Renal cortex interstitium (tissue), 11 donors: ENCODE measurements around the gene PHLDA3. TPM values are rescaled to one million over a fixed set of nuclear protein-coding genes. Genes with fewer than 3 reads are reported as not detected.

Experiments used
- DNase-seq, 11 donors: peaks; one replicate each; pipeline ENCODE4 v3.0.0-alpha.2; 2013; ENCODE audit warnings: low read depth in 9 of 11, low spot score in 4 of 11; ENCODE audit errors: extremely low read depth in 1 of 11
- polyA plus RNA-seq, 3 donors: library from polyadenylated mRNA; unstranded; fragments of 120-200 nt; gene quantifications; one replicate each; pipeline ENCODE4 v1.2.1, GENCODE V29; 2013; ENCODE audit not compliant: insufficient read length in 3 of 3

The PHLDA3 gene
- polyA plus RNA-seq, 3 donors = 8.3 to 15.4 (median 11.7) TPM

DNA sequence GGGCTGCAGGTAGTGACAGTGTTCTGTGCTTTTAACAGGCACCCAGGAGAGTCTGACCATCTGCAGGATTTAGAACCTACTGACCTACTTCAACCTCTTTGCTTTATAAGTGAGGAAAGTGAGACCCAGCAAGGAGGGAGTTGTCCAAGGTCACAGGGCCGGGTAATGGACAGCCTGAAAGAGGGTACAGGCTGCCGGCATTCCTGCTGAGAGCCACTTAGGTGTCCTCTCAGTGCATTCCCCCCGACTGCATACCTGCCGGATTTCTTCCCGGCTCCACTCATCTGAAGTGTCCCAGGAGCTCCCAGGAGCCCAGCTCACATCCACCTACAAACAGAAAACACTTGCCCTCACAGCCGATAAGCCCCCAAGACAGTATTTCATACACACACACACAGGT lies 13.9 kb downstream of the PHLDA3 start:
- DNase-seq = no peak

DNA sequence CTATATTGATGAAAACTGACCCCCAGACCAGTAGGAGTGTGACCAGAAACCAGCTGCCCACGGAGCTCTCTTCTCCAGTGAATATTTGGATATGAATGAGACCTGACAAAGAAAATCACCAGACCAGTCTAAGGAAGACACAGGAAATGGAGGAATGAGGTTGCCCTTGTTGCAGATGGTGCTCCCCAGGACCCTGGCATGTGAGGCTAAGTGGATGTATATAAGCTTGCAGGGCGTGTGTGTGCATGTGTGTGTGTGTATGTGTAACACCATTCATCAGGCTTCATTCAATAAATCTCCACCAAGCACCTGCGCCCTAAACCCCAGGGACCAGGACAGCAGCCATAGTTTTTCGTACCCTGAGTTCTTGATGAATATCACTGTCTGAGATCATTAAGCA lies 14.4 kb downstream of the PHLDA3 start:
- no peak for DNase-seq

DNA sequence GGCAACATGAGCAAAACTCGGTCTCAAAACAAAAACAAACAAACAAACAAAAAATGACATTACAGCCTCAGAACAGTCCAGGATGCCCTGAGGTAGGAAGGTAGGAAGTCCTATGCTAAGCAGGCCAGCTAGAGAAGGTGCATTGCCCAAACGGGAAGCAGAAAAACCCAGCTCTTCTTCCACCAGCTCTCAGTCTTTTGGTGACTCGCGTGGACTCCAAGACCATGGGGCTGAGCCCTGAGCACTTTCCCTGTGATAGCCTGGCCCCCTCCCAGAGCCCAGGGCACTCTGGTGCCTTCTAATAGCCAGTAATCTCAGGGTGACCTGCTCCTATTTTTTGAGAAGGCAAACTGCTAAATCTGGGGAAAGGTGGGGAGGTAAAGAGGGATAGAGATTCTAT lies 16.1 kb downstream of the PHLDA3 start:
- no peak for DNase-seq

DNA sequence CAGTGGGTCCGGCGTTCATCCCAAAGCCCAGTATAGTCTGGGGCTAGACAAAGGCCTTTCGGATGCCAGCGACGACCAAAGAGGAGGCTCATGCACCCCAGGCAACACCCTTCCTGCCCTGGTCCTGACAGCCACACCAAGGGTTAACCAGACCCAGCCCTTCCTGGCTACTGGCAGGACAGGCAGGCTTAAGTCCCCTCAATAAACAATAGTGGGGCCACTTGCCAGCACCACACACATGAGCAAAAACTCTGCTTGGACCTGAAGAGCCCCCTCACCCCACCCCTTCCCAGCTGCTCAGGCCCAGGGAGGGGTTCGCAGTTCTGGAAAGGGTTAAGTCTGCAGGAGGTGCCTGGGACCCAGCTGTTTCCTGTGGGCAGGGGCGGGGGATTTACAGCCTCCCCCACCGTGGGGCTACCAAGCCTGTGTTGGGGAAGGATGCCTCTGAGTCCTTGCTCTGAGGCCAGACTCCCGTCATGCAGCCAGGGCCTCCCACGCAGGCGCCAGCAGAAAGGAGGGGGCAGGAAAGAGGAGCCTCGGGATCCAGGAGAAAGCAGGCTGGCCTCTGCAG lies 18.2 kb downstream of the PHLDA3 start:
- peak in 8 of 11 donors; percentile 66 to 78 (median 72) for DNase-seq

DNA sequence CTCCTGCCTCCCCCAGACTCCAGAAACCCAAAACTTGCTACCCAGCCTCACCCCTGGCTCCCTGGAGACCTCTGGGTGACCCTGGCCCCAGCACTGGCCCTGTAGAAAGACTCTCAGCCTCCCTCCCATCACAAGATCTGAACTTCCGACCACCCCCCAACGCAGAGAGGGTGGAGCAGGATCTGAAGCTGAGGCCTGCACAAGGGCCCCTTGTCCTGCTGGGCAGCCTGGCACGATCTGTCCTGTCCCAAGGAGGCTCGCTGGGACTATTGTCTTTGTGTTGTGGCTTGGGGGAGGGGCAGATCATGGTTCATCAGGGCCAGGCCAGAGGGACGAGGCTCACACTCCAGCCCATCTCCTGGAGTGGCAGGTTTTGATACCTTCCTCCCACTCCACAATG lies 20.0 kb downstream of the PHLDA3 start:
- no peak for DNase-seq

DNA sequence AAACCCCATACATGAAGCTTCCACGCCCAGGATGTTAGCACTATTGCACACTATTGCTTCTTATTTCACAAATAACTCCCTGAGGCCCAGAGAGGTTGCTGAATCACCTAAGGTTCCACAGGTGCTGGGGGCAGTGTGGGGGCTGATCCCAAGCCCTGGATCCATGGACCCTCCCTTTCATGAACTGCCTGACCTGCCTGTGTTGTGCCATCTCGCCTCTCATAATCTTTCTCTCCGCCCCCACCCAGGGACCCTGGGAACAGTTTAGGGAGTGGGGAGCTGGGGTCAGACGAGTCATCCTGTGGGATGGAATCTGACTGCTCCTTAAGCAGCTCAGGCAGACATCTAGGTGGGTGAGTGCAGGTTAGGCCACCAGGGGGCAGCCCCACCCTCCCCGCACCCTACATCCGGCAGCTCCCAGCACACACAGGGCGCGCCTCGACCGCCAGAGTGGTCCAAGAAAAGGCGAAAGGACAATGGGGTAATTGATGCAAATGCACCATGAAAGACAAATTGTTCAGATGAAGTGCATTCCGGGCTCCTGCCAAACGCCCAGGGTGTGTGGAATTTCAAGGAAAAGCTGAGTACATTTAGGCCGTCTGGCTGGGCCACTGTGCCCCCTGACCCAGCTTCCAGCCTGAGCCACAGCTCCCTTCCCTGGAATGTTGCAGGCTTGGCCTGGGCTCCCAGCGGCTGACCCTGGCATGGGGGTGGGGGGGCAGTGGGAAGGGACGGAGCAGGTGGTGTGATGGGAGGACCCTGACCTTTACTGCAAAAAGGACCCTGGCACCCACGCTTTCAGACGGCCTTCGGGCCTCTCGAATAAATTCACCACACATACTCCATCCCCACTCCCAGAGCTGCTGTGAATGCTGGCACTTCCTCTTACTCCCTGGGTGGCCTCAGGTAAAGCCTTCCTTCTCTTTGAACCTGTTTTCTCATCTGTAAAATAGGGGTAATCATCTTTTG lies 20.8 kb downstream of the PHLDA3 start:
- DNase-seq = peak in 1 of 11 donors; percentile 34

DNA sequence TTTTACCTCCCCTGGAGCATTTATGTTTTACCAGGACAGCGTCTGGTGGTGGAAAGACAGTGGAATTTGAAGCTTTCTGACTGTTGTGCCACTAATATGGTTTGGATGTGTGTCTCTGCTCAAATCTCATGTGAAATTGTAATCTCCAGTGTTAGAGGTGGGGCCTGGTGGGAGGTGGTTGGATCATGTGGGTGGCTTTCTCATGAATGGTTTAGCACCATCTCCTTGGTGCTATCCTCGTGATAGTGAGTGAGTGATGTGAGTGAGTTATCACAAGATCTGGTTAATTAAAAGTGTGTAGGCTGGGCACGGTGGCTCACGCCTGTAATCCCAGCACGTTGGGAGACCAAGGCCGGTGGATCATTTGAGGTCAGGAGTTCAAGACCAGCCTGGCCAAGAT lies 23.7 kb downstream of the PHLDA3 start:
- DNase-seq = no peak

DNA sequence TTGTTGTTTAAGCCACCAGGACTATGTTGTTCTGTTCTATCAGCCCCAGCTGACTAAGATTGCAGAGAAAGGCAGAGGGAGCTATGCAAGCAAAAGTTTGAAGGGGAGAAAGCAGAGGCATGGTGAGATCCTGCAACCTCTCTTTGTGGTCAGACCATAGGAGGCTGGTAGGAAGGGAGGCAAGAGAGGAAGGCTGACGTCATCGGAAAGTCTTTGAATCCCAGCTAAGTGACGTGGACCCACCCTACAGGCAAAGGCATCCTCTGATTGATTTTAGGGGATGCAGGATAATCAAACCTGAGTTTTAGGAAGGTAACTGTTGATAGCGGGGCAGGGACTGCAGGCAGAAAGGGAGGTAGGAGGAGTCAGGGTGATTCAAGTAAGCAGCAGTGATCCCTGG lies 24.2 kb downstream of the PHLDA3 start:
- no peak for DNase-seq

DNA sequence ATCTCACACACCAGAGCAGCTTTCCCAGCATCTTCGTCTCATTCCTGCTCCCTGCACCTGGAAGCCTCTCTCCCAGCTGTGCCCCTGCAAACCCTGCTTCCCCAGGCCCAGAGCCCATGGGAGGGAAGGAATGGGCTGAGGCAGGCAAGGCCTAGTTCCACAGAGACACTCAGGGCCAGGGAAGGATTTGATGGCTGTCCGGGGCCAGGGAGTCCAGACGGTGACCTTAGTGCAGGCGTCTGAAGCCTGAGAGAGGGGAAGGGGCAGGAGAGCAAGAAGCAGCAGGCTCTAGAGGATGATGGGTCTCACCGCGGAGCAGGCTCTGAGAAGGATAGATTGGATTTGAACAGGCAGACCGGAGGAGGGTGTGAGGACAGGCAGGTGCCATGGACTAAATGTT lies 25.2 kb downstream of the PHLDA3 start:
- DNase-seq = no peak

DNA sequence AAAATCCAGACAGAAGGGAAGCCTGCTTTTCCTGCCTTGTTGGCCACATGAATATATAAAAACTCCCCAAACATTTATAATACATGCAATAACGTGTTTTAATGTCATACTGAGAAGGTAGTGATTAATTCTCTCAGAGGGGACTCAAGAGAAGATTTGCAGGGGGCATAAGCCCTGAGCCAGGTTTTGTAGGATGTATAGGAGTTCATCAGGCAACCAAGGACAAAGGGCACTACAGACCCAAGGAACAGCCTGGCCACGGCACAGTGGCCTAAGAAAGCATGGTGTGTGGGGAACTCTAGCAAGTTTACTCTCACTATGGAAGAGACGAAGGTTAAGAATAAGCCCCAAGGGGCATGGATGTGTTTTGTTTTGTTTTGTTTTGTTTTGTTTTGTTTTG lies 32.0 kb downstream of the PHLDA3 start:
- DNase-seq = no peak

DNA sequence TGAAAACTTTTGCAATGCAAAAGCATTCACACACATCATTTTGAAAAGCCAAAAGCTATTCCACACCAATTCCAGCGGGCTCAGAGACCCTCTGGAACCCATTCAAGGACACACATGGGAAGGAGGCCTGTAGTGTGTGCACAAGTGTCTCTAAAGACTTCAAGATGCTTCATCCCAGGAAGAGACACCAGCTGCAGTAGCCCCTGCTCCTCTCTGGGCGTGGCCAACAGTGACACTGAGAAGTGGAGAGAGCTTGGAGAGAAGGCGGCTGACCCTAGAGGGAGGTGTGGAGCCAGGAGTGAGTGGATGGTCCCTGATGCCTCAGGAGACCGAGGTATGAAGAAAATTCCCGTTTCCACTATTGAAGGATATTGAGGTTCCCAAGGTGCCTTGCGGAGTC lies 32.6 kb downstream of the PHLDA3 start:
- DNase-seq = no peak

DNA sequence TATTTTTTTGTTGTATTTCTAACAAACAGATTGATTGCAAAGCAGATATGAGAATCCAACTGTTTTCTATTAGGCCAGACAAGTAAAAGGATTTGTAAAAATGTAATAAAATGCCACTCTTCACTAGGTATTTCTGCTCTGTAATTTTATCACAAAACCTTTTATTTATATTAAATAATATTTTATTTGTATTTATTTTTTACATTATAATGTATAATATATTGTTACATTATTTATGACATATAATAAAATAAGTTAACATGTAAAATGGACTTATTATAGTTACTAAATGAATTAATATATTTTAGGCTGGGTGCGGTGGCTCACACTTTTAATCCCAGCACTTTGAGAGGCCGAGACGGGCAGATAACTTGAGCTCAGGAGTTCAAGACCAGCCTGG lies 34.7 kb downstream of the PHLDA3 start:
- no peak for DNase-seq

DNA sequence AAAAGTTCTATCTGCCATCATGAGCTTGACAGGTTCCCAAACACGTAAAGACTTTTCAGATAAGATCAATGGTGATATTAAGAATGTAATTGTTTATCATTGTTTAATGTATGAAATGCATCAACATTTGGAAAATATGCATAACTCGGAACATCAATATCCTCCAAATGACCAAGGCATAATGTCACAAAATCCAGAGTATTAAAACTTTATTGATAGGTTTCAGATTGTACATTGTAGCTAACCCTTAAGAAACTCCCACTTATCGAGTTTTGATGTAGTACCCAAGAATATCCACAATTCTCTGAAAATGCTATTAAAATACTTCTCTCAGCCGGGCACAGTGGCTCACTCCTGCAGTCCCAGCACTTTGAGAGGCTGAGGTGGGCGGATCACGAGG lies 35.4 kb downstream of the PHLDA3 start:
- no peak for DNase-seq

DNA sequence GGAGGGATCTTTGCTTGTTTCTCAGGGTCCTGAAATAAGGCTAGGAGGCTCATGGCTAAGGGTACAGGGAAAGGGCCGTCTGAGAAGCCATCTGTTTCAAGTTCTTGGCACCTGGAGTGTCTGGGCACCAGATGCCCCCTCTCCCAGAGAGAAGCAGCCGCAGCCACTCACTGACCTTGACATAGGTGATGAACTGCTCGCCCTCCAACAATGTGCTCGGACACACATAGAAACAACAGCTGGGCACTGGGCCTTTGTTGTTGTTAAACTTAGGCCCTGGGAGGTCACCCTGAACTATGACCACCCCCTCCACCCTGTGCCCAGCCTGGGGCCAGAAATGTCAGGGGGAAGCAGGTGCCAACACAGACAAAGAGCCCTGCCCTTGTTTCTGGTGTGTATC lies 38.2 kb downstream of the PHLDA3 start:
- no peak for DNase-seq

DNA sequence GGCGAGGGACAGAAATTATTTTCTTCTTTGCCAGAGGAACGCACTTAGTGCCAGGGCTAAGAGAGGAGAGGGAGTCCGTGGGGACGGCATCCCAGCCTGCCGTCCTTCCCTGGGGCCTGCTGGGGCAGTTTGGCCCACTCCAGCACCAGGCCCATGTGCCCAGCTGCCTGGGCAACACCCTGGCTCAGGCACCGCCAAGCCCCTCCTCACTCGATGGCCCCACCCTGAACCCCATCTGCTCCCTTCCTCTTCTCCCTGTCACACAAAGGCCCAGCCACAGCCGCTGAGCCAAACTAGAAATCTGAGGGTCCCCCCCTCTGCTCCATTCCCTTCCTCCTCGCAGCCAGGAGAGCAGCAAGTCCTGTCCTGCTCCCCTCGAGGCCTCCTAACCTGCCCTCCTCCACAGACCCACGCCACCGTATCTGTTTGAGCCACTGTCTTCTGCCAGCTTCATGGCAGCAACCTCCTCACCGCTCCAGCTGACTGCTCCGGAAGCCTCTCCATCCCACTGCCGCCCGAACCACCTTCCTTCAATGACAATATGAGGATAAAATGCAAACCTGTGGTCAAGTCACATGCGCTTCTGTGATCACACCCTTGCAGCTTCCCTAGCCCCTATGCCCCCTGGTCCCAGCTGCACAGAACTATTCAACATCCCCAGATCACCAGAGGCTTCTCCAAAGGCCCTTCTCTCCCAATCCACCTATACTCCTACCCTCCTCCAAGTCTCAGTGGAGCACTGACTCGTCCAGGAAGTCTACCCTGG lies 39.1 kb downstream of the PHLDA3 start:
- DNase-seq = no peak

DNA sequence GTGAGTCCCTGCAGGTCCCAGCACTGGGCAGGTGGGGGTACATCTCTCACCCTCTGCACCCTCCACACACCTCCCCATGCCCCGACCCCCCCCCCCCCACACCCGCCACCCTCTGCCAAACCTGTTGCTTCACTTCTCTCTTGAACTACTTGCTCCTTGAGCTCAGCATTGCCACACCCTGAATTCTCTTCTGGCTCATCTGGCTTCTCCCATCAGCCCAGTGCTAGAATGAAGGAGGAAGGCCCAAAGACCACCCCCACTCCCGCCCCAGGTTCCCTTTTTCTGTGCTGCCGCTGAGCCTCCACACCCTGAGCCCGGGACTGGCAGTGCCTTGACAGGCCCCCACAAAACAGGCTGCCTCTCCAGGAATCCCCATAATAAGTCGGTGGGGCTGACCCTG lies 41.0 kb downstream of the PHLDA3 start:
- DNase-seq = no peak

DNA sequence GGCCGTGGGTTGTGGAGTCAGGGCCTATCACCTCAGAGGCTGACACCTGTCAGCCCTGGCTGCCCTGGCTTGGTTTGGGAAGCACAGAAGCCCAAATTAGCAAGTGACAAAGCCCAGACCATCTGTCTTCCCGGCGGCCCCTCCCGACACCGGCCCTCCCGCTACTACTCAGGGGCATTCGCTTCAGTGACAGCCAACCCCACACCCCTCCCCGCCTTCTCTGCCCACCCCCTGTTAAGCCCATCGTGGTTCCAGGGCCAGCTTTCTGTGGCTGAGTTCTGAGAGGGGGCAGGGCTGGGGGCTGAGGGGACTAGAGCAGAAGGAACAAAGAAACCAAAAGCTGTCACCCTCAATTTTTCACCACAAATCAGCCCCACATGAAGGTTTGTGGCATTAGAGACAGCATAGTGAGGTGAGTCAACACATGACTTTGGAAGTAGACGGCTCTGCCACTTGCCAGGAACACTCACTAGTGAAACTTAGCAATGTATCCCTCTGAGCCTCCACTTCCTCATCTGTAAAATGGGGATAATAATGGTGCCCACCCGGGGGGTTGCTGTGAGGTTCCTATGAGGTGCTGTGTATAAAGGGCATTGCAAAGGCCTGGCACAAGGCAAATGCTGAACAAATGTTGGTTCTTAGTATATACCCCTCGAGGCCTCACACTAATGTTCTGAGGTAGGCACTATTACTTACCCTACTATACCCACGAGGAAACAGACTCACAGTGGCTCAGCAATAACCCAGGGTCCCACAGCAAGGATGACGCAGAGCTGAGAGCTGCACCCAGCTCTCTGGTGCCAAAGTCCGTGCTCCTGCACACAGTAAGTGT lies 42.3 kb downstream of the PHLDA3 start:
- DNase-seq = no peak

DNA sequence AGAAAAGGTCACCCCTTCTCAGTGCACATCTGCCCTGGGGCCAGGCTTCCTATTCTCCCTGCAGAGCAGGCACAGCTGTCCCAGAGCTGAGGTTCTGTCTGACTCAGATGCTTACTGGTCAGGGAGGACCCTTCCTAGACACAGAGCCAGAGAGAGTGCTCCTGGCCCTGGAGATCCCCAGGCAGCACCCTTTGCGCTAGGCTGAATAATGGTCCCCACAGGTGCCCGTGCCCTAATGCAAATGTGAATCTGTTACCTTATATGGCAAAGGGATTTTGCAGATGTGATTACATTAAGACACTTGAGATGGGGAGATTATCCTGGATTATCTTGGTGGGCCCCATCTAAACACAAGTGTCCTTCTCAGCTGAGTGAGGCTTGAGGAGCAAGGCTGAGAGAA lies 44.8 kb downstream of the PHLDA3 start:
- no peak for DNase-seq

DNA sequence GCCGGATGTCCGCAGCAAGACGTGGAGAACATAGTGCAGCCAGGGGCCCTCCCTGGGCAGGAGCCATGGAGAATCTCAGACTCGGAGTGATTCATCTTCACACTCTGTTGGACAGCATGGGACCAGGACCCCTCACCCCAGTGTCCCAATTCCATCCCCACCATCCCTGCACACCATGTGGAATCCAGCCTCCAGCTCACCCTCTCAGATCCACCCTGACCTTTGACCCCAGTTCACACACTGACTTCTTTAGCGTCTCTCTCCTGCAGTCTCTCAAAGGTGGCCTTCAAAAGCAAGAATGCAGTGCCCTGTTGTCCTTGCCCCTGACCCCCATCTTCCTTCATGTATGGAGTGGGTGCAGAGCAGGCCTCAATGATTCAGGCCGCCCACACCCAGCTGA lies 45.3 kb downstream of the PHLDA3 start:
- DNase-seq = no peak
